NCI-H2107 treated with DMSO at 0.1 percent for 48 hours (cell line): Measurements from ENCODE around the gene CXCL13.
"Not testable (repeated sequence)": the region's sequence is repeated elsewhere in the genome, so short reads cannot be mapped to it uniquely, and the experiment has no call there.

Experiments
- DNase-seq: peaks from one replicate; lab custom pipeline; 2025; ENCODE audit not compliant: unreplicated experiment; lab: John Stamatoyannopoulos, UW

The CXCL13 gene, protein sequence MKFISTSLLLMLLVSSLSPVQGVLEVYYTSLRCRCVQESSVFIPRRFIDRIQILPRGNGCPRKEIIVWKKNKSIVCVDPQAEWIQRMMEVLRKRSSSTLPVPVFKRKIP

DNA sequence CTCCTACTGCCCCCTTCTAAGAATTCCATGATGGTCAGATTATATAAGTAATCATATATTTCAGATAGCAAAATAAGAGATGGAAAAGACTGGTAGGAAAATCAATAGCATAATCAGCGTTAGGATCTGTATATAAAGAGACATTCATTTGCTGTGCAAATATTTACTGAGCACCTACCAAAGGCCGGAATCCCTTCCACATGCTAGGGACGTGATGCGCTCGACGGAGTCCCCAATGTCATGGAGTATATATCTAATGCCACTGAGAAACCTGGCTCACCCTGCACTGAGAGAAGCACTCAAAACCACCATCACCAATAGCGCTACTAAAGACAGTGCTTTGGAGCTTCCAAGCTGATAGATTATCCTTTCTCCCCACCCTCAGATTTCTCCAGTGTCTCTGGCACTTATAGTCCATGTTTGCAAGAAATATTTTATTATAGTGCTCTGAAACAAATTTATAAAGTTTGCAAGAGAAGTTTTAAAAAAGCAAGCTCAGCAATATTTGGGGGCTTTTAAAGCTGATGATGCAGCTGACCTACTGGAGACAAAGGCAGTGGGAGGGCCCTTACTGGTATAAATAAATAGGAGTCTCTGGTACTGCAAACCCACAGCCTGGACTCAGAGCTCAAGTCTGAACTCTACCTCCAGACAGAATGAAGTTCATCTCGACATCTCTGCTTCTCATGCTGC, at the start of gene CXCL13:
CXCL13 (plus strand) TSS at position 611 of the 693 bp plus-strand sequence; CDS start at position 657, 46 bp downstream.
- no peak for DNase-seq

DNA sequence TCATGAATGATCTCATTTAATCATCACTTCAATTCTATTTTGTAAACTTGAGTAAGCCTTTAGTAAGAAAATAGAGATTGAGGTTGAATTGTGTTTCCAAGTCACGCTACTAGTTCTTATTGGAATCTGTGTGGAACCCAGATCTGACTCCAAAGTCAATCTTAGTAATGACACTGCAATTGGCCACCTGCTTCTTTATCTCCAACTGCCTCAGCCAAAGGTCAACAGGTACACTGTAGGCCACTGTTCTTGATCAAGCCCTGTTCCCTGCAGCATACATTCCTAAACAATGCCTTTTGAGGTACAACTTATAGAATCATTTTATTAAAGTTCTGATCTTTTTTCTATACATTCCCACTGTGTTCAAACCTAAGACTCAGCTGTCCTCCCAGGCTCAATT, 45.5 kb upstream of the CXCL13 start:
- no peak for DNase-seq

DNA sequence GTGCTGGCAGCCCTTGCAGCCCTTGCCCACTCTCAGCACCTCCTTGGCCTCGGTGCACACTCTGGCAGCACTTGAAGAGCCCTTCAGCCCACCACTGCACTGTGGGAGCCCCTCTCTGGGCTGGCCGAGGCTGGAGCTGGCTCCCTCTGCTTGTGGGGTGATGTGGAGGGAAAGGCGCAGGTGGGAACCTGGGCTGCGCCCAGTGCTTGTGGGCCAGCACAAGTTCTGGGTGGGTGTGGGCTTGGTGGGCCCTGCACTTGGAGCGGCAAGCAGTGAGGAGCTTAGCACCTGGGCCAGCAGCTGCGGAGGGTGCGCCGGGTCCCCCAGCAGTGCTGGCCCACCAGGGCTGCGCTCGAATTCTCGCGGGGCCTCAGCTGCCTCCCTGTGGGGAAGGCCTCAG, 43.9 kb upstream of the CXCL13 start:
- DNase-seq, result not testable (repeated sequence)

DNA sequence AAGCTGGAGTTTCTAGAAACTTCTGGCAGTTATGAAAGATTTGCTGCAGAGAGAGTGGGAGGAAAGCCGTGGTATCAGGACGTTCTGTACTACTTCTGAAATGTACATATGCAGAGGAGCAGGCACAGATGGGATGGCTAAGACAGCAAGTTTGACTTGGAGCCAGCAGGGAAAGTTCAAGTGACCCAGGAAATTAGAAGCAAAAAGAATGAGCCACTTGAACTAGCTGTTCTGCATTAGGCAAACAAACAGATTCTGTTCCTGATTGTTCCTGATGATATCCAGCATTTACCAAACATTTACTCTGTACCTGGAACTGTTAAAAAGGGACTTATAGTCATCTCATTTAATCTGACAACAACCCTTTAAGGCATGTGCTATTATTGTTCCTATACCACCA, 41.4 kb upstream of the CXCL13 start:
- no peak for DNase-seq

DNA sequence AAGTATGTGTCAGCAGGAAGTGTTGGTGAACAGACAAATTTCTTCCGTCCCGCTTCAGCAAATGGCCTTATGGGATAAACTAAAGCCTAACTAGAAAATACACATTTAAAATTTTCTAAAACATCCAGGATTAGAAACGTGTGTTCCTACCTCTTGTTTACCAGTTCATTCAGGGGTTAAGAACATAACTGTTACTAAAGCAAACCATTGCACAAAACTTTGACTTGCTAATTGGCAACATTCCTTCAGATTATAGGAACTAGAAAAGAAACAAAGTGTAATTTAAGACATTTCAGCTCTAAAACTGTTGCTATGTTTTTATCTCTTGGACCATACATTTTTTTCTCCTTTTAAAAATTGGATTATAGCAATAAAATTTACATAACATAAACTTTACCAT, 39.5 kb upstream of the CXCL13 start:
- no peak for DNase-seq

DNA sequence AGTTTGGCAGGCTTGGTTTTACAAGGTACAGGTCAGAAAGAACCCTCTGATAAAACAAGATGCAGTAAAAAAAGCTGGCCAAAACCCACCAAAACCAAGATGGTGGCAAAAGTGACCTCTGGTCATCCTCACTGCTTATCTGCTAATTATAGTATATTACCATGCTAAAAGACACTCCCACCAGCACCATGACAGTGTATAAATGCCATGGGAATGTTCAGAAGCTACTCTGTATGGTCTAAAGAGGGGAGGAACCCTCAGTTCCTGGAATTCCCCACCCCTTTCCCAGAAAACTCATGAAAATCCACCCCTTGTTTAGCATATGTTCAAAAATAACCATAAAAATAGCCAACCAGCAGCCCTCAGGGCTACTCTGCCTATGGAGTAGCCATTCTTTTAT, 38.1 kb upstream of the CXCL13 start:
- no peak for DNase-seq

DNA sequence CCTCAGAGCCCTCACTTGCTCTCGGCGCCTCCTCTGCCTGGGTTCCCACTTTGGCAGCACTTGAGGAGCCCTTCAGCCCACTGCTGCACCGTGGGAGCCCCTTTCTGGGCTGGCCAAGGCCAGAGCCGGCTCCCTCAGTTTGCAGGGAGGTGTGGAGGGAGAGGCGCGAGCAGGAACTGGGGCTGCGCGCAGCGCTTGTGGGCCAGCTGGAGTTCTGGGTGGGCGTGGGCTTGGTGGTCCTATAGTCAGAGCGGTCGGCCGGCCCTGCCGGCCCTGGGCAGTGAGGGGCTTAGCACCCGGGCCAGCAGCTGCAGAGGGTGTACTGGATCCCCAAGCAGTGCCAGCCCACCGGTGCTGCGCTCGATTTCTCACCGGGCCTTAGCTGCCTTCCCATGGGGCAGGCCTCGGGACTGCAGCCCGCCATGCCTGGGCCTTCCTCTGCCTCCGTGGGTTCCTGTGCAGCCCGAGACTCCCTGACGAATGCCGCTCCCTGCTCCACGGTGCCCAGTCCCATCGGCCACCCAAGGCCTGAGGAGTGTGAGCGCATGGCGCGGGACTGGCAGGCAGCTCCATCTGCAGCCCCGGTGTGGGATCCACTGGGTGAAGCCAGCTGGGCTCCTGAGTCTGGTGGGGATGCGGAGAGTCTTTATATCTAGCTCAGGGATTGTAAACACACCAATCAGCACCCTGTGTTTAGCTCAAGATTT, 35.0 kb upstream of the CXCL13 start:
- DNase-seq, result not testable (repeated sequence)

DNA sequence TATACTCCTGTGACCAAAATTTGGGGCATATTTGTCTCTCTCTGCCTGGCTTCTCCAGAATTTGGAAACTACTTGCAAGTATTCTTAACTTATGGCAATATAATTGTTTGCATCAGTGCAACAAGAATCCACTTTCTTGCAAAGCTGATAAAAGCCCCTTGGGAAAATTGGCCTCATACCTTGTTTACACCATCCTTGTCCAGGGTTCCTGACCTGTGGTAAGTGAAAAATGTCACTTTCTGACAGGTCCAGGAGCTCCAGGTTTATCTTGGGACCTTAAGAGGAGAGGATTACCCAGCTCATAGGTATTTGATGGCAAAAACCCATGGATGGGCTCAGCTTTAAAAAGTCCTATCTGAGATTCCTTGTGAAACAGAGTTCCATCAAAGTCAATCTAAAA, 29.3 kb upstream of the CXCL13 start:
- DNase-seq, result no peak

DNA sequence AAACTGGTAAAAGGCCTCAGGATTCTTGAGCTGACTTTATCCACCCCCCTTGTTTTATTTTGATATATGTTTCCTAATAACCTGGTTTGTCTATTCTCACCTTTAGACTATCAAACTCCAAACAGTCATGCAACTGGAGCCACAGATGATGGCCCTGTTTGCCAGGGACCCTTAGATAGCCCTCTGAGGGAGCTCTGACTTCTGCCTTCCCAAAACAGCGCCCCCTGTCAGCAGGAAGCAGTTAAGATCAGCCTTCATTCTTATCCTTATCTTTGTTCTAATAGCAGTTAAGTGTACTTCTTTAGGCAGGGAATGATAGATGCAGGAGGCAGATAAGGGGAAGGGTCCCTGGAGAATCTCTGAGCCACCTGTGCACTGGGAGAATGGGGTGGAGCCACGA, 27.5 kb upstream of the CXCL13 start:
- DNase-seq, result no peak

DNA sequence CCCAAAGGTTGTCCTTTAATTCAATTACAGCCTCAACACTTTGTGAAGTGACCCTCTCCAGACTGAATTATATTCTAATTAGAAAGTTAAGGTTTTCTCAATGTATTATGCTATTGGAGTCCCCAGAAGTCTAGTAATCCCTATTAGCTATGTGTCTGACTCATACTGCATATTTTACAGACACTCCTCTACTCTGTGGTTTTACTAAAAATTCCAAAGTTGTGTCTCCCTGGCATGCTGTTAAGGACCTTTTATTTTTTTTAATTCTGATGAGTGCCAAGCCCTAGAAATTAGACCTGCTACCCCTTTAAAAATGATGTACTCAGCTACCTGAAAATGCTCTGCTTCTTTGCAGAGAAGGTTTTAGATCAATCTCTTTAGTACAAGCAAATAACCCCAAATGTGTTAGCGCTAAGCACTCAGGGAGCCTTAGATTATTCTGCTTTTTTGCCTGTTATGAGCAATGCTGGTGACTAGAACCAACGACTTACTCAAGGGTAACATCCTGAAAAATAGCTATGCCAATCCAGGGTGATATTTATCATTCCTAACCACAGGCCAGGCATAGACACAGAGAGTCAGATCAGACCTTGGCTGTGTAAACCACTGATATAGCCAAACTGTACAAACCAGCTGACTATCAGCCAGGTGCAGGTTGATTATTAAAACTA, 26.1 kb upstream of the CXCL13 start:
- no peak for DNase-seq

DNA sequence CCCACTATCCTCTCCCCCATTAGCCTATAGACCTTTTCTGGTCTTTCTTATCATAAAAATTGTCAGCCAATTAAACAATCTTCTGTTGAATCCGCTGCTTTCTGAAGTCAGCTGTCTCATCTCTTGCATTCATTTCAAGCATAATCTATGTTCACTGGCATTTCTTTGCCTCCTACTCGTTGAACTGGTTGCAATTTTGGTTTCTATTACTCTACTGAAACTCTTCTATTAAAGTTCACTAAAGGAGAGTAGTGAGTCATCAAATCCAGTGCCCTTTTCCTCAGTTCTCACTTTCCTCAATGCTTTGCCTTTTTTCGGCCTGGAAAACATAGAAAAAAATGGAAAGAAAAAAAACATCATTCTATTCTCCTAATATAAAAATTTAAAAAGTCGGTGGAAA, 23.9 kb upstream of the CXCL13 start:
- DNase-seq, result no peak

- DNase-seq, result no peak
These were observed 23.5 kb upstream of the CXCL13 start for GRCh38 chr4:77582156-77582555.

DNA sequence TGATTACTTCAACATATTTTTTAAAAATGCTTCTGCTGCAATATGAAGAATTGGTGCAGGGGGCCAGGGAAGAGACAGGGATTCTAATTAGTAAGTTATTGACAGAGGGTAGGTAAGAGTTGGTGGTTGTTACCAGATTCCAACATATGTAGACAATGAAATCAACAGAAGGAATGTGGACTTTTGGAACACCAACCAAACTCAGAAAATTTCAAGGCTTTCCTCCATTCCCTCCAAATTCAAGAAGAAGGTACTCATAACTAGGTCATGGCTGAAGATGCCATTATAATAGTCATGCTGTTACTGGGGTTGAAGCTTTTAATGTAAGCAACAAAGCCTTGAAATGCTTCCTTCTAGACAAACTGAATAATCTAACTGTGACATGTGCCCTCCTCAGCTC, 22.9 kb upstream of the CXCL13 start:
- no peak for DNase-seq

DNA sequence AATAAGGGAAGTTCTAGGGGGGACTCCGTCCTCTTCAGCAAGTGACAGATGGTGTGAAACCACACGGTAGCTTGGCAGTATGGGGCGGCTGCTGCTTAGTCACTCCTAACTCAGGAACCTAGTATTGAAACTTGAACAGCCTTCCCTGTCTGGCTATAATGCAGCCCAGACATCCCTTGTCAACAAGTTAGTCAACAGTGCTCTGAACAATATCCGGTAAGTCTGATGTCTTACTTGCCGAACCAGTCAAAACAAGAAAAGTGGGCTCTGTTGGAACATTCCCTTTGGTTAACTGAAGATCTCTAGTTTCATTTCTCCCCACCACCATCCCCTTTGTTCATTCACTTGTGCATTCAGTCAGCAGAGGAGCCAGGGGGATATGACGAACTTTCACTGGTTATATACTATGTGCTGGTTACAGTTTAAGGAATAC, 18.7 kb upstream of the CXCL13 start:
- DNase-seq, result no peak

GRCh38 chr4:77590482-77590881, 15.1 kb upstream of the CXCL13 start:
- DNase-seq, result no peak

- no peak for DNase-seq
These were observed 14.1 kb upstream of the CXCL13 start for GRCh38 chr4:77591532-77591931.

DNA sequence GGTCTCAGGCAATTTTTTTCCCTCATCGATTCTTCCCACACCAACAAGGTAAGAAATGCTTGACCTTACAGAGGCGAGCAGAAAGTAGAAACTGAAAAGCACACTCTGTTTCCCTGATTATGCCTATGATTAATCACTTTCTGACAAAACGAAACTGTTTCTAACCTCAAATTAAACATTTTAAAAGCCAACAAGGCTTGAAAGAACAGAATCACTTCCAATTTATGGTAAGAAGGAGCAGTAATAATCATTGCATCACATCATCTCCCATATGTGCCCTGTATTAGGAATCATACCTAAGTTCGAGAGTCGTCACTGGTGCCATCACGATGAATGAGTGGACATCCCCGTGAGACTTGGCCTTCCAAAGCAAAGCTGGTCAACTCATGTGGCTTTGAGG, 12.5 kb upstream of the CXCL13 start:
- DNase-seq, result no peak

DNA sequence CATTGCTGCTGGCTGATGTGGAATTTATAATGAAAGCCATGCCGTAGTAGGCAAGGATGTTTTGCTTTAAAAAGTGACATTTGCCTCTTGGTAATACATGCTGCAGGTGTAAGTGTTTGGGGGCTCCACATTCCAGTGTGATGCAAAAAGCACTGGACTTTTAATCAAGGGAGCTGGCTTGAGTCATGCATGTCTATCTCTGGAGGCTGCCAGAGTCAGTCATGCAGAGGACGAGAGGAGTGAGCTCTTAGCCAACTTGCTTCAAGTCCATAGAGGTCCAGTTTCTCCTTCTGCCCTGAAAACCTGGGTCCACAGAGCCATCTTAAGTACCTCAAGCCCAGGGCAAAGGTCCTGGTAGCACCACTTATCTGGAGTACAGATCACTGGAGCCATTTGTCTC, 11.6 kb upstream of the CXCL13 start:
- no peak for DNase-seq

DNA sequence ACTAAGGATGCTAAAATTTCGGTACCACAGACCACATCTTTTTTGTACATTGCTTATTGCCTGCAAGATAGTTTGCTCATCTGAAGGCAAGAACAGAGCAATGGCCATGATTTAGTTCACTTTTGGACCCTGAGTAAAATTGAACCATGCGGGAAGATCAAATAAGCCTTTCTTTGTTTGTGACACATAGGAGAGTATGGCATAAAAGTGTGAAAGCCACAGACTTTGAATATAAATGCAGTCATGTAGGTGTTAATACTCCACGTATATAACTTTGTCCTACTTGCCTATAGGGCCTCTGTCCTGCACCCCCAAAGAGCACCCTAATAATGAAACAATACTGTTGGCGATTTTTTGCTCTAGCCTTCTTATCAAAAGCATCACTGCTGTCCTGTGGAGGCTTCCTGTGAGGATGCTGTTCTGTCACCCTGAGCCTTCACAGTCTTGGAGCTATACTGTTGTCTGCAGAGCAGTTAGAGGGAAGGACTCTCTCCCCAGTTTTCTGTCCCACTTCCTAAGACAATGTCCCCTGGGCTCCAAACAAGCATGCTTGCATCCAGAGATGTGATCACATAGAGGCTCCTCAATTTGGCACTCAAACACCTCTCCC, 10.2 kb upstream of the CXCL13 start:
- no peak for DNase-seq

DNA sequence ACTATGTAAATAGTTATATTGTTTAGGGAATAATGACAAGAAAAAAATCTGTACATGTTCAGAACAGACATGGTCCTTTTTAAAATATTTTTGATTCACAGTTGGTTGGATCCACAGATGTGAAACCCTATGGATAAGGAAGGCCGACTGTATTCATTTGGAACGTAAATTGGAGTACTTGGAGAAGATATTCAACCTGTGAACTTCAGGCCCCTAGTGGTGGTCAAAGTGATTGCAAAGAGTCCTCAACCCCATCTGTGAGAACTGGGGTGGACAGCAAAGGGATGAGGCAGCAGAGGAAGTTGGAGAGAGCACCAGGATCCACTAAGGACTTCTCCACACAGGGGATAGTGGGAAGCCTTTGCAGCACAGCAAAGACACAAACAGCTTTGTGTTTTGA, 6.2 kb upstream of the CXCL13 start:
- DNase-seq, result no peak
